GM18526 (cell line): ENCODE results near the gene TRIM63.
A peak's percentile ranks its signal among the peaks of the same experiment; 100 is the strongest.

Experiments
- POLR2A ChIP-seq: IDR thresholded peaks from 3 replicates; pipeline ENCODE4 v1.6.1; 2011; ENCODE audit not compliant: insufficient read length; ENCODE audit errors: extremely low read depth

TRIM63 gene

GRCh38 chr1:26067432-26067911 lies at the start of gene TRIM63:
Gene TRIM63 (minus strand): TSS chr1:26067630. CDS start chr1:26067494, 136 bp downstream.
- TF ChIP-seq POLR2A, result no peak

- TF ChIP-seq POLR2A, result no peak
These were observed 46.9 kb upstream of the TRIM63 start for GRCh38 chr1:26114165-26114927.

GRCh38 chr1:26112407-26112775 lies 45.0 kb upstream of the TRIM63 start:
- TF ChIP-seq POLR2A, result no peak

GRCh38 chr1:26111530-26112406 lies 44.3 kb upstream of the TRIM63 start, which contains the start of gene PDIK1L:
Gene PDIK1L (plus strand): TSS chr1:26111824. CDS start chr1:26114309, 2,485 bp downstream.
- peak; percentile 80 for TF ChIP-seq POLR2A

GRCh38 chr1:26110731-26111529 lies 43.5 kb upstream of the TRIM63 start:
- peak; percentile 58 for TF ChIP-seq POLR2A

GRCh38 chr1:26109229-26110164 lies 42.1 kb upstream of the TRIM63 start:
- no peak for TF ChIP-seq POLR2A

- TF ChIP-seq POLR2A, result no peak
These were observed 35.1 kb upstream of the TRIM63 start for GRCh38 chr1:26102526-26102925.

- TF ChIP-seq POLR2A, result no peak
These were observed 34.7 kb upstream of the TRIM63 start for GRCh38 chr1:26102119-26102518.

GRCh38 chr1:26099780-26100179 lies 32.4 kb upstream of the TRIM63 start:
- no peak for TF ChIP-seq POLR2A

- TF ChIP-seq POLR2A, result no peak
These were observed 31.2 kb upstream of the TRIM63 start for GRCh38 chr1:26098602-26099001.

GRCh38 chr1:26097696-26098095 lies 30.3 kb upstream of the TRIM63 start:
- no peak for TF ChIP-seq POLR2A

- TF ChIP-seq POLR2A, result no peak
These were observed 29.0 kb upstream of the TRIM63 start for GRCh38 chr1:26096471-26096870.

- no peak for TF ChIP-seq POLR2A
These were observed 27.4 kb upstream of the TRIM63 start for GRCh38 chr1:26094677-26095383.
